Mucosa of gallbladder (tissue), 1 donor: ENCODE data around the gene FOXO6. TPM values are rescaled to one million over a fixed set of nuclear protein-coding genes. Genes with fewer than 3 reads are reported as not detected.
A peak's percentile ranks its signal among the peaks of the same experiment; 100 is the strongest.

Experiments used
- DNase-seq: peaks from one replicate; pipeline ENCODE4 v3.0.0-alpha.2; 2020; ENCODE audit warnings: low spot score
- total RNA-seq: library from RNA; stranded (reverse); gene quantifications from one replicate; pipeline ENCODE4 v1.2.1, GENCODE V29; 2021
- donor health status: DM: no; HTN: no; CAD: no.

The FOXO6 gene
- total RNA-seq, 1 donor from 2014 or later, result 10.0 TPM

DNA sequence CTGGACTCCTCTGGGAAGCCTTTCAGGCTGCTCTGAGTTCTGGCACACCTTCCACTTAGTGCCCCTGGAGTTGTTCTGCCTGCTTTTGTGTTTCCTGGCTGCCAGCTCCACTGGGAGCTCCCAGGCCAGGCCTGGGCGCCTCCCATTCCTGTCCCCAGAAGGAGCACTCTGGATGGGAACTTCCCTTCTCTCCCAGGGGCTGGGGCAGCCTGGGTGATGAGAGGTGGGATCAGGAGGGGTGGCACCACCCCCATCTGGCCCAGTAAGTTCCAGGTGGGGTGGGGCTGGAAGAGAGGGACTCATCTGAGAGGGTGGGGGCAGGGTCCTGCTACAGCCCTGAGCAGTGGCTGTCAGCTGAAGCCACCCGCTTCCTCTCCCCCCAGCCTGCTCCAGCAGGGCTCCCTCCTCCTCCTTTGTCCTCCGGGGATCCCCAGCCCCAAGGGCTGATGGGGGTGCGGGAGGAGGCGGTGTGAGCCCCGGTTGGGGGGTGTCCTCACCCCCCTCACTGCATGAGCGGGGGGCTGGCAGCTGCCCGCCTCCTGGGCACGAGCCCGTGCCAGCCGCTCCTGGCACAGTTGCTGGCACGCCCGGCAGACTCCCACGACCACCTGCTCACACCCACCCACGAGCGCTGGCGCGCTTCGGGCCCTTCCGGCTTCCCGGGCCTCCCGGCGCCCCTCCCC lies 4.7 kb downstream of the FOXO6 start:
- no peak for DNase-seq

GRCh38 chr1:41366455-41367287 lies 5.4 kb downstream of the FOXO6 start:
- DNase-seq, result no peak

GRCh38 chr1:41367288-41367642 lies 6.0 kb downstream of the FOXO6 start:
- DNase-seq, result no peak

GRCh38 chr1:41368366-41368765 lies 7.1 kb downstream of the FOXO6 start:
- DNase-seq, result no peak

DNA sequence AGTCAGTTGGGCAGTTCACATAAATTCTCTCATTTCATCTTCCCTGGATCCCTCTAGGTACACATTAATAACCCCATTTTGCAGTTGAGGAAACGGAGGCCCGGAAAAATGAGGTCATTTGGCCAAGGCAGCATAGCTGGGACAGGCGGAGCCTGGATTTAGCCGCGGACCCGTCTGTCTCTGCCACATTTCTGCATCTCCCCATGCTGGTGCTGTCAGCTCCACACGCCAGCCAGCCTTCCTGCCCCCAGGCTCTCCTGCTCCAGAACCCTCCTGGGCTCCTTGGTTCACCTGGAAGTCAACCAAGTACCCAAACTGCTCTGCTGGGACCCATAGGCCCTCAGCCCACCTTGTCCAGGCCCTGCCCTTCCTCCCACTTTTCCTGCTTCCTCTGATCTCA lies 7.6 kb downstream of the FOXO6 start:
- DNase-seq, result no peak

DNA sequence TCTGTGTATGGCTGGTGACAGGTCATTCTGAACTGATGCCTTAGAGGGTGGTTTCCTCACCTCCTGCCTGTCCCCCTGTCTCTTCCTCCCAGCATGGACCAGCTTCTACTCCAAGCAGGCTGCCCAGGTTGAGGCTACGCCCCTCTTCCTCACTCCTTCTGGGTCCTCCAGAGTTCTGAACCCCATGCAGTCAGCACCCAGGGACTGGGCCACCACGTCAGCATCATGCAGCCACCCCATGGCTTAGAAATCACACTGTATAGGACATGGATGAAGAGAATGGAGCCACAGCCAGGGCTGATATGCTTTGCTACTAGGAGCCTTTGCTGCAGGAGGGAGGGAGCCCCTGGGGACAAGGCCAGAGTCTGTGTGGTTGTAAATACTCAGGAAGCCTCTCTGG lies 8.3 kb downstream of the FOXO6 start:
- DNase-seq, result no peak

DNA sequence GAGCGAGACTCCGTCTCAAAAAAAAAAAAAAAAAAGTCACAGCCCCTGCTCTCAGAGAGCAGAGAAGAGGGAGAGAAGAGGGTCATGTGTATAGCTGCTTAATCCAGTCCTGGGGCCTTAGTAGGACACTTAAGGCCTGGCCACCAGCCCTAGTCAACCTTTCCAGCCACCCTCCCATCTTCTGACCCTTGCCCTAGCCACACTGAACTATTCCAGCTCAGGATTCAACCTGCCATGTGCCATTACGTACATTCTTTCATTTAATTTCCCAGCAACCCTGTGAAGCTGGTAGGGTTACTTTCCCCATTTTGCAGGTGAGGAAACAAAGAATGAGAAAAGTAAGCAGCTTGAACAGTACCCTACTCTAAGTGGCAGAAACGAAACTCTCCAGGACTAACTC lies 9.0 kb downstream of the FOXO6 start:
- no peak for DNase-seq

DNA sequence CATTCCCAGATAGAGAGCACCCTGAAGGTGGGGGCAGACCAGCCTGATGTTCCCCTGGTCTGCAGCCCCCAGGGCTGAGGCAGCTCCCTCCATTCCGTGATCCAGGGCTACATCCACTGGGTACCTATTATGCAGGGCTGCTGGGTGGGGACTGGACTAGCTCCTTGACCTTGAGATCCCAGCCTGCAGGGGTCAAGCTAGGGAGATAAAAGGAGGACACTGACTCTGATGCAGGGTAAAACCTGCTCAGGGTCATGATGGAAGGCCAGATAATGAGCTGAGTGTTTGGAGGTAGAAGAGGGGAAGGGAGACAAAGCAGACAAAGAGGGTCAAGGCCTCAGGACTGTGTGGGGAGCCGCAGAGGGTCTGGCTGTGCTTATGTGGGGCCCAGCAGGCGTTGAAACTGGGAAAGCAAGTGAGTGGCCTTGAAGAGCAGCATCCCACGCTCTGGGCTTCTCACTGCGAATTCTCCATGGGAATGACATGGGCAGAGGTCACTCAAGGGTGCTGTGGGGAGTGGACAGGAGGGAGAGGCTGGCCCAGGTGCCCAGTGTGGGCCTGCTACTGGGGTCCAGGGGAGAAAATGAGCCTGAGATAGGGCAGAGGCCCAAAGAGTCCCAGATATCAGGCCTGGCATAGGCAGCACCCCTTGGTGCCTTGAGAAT lies 9.7 kb downstream of the FOXO6 start:
- DNase-seq, result no peak

DNA sequence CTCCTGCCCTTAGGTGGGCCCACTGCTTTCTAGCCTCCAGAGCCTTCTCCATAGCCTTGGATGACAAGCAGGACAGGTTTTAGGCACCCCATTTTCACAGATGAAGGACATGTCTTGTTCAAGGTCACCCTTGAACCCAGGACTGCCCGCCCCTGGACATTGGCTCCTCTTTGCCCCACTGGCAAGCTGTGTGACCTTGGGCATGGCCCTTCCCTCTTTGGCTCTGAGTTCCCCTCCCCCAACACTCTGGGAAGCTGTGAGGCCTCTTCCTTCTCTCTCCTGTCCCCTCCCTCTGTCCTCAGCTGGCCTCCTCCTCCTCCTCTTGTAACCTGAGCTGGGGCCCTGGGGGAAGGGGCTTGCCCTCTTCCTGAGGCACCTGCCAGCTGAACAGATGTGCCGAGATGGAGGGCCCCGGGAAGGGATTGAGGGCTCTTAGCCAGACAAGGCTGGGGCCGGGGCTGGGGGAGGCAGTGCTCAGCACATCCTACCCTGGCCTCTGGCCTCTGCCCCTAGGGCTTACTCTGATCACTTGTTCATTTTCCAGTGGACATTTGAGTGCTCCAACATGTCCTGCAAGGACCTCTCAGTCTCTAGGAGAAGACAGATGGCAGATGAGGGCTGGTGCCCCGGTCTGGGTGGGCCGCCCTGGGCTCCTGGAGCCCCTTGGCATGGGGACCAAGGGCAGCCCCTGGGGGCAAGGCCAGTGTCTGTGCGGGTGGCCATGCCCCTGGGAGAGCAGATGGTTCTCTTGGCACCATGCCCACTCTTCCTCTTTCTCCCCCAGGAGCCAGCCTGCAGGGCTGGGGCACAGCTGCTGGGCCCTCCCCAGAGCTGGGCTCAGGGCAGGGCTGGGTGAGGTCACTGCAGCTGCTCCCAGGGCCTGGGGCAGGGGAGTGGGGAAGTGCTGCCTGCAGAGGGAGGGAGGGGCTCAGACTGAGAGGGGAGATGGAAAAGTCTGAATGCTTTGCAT lies 10.7 kb downstream of the FOXO6 start:
- DNase-seq, result no peak

GRCh38 chr1:41372600-41372993 lies 11.4 kb downstream of the FOXO6 start:
- no peak for DNase-seq

DNA sequence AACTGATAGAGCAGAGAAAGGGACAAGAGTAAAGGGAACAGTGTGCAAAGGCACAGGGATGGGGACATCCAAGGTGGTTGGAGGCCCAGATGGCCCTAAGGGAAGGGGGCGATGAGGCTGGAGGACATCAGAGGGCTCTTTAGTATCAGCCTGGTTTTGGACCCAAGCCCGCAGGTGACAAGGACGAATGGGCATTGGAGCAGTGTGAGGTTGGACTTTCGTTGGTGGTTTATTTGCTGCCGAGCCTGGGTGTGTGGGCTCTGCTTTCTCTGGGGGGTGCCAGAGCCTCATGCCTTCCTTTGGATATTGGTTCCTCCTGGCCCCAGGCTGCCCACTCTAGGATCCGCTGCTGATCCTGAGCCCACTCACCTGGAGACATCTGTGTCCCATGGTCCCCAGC lies 12.1 kb downstream of the FOXO6 start:
- no peak for DNase-seq

- no peak for DNase-seq
Measured at GRCh38 chr1:41374711-41375110, 13.5 kb downstream of the FOXO6 start.

- DNase-seq, result no peak
Measured at GRCh38 chr1:41377397-41377796, 16.2 kb downstream of the FOXO6 start.

DNA sequence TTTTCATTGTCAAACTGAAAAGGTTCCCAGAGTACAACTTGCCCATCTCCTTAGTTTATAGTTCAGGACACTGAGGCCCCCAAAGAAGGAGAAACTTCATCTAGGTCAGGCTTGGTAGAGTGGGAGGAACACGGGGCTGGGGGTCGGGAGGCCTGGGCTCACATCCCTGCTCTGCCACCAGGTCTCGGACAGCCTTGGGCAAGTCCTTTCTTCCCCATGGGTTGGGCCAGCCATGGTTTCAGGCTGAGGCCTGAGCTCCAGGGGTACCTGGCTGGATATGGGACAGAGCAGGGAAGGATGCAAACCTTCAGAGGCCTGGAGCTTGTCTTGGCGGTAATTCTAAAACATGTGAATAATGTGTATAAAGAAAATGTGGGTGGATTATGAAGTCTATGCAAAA lies 17.0 kb downstream of the FOXO6 start:
- DNase-seq, result no peak

DNA sequence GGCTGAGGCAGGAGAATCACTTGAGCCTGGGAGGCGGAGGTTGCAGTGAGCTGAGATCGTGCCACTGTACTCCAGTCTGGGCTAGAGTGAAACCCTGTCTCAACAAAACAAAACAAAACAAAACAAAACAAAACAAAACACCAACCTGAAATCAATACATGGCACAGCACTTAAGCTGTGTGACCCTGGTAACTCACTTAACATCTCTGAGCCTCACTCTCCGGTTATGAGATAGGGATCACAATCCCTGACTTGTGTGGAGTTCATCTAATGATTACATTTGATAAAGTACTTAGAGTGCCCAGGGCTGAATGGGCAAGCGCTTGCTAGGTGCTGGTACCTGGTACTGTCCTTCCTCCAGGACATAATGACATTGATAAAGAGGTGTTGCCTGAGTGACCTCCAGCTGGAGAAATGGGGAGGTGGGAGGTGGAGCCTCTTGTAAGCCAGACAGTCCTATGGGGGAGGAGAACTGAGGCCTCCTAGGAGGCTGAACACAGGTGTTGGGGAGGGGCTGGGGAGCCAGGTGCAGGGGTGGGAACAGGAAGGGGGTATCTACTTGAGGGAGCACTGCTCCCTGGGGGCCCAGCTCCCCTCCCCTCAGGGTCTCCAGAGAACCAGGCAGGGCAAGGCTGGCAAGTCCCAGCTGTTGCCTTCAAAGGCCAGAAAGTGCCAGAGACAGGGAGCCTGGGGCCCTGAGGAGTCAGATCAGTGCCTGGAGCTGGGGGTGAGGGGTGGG lies 17.9 kb downstream of the FOXO6 start:
- DNase-seq, result no peak

- no peak for DNase-seq
Measured at GRCh38 chr1:41379738-41380130, 18.5 kb downstream of the FOXO6 start.

DNA sequence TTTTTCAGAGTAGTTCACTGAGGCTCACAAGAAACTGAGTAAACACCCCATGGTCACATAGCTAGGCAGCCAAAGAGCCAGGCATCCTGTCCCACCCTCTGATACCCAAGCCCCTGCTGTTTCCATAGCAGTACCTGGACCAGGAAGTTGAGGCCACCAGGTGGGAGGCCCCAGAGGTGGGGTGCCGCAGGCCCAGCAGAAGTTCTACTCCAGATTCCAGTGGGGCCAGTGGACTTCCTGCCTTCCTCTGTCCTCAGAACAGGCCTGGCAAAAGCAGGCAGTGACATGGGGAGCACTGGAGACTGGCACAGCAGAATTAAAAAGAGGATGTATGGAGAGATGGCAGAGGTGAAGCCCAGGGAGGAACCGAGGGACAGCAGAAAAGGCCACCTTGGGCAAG lies 19.0 kb downstream of the FOXO6 start:
- no peak for DNase-seq

GRCh38 chr1:41380979-41381691 lies 19.9 kb downstream of the FOXO6 start:
- DNase-seq, result peak; percentile 76

DNA sequence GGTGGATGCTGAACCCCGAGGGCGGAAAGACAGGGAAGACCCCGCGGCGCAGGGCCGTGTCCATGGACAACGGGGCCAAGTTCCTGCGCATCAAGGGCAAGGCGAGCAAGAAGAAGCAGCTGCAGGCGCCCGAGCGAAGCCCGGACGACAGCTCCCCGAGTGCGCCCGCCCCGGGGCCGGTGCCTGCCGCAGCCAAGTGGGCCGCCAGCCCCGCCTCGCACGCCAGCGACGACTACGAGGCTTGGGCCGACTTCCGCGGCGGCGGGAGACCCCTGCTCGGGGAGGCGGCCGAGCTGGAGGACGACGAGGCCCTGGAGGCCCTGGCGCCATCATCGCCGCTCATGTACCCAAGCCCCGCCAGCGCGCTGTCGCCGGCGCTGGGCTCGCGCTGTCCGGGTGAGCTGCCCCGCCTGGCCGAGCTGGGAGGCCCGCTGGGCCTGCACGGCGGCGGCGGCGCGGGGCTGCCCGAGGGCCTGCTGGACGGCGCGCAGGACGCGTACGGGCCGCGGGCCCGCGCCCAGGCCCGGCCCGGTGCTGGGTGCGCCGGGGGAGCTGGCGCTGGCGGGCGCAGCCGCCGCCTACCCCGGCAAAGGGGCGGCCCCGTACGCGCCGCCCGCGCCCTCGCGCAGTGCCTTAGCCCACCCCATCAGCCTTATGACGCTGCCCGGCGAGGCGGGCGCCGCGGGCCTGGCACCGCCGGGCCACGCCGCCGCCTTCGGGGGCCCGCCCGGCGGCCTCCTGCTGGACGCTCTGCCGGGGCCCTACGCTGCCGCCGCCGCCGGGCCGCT lies 20.7 kb downstream of the FOXO6 start:
- DNase-seq, result peak; percentile 50
